Right cardiac atrium (tissue), 5 donors: ENCODE results near the gene ACACB. TPM values are rescaled to one million over a fixed set of nuclear protein-coding genes. Genes with fewer than 3 reads are reported as not detected.

Experiments
- ATAC-seq, 2 donors: fragments of 200-7000 bp; cut with Tn5 transposase; one replicate each; pipeline versions ENCODE4 v1.8.0 to v1.9.1; 2020; ENCODE audit warnings: moderate library complexity in 2 of 2, mild to moderate bottlenecking in 1 of 2
- DNase-seq, 3 donors: peaks; one replicate each; pipeline ENCODE4 v3.0.0-alpha.2; 2020
- H3K27ac ChIP-seq: one replicate; pipeline ENCODE4 v1.5.1; 2013; ENCODE audit warnings: mild to moderate bottlenecking, low read length, control low read depth, moderate library complexity
- H3K27me3 ChIP-seq: one replicate; pipeline ENCODE4 v1.6.1; 2013; ENCODE audit not compliant: control insufficient read depth, insufficient read depth
- H3K4me1 ChIP-seq: one replicate; pipeline ENCODE4 v1.6.1; 2013; ENCODE audit warnings: low read length; ENCODE audit not compliant: control insufficient read depth, insufficient read depth
- H3K4me3 ChIP-seq: one replicate; pipeline ENCODE4 v1.5.1; 2013; ENCODE audit warnings: low read length, control low read depth
- H3K9me3 ChIP-seq: one replicate; pipeline ENCODE4 v1.6.1; 2013; ENCODE audit warnings: low read length; ENCODE audit not compliant: control insufficient read depth
- WGBS: extraction: QIAGEN DNeasy Blood & Tissue Kit; methylation state at CpG from one replicate; pipeline ENCODE4 v1.1.7; 2013; 5-methylcytosine and 5-hydroxymethylcytosine counted together
- intact Hi-C, 4 donors: fragments of 100-400 bp; cut with DNase I; formaldehyde crosslinking; loops; one replicate each; pipeline versions ENCODE4 v1.11.0 to v1.14.0; 2022 to 2023
- polyA plus RNA-seq: library from polyadenylated mRNA; stranded (reverse); fragments of 200-250 nt; gene quantifications from one replicate; pipeline ENCODE4 v1.2.3, GENCODE V29; 2013
- total RNA-seq, 4 donors: library from RNA; stranded (reverse); fragmentation: NEBNext Ultra II Directional; extraction: Animal tissue kit (Norgen Biotek cat#: 25700); gene quantifications; one replicate each; pipeline ENCODE4 v1.2.1, GENCODE V29; 2021
- donor health status: healthy with polysubstance abuse.
- donor health status: DM: no; HTN: yes; CAD: no.
- donor health status: DM: no; HTN: no; CAD: no.
- donor health status: DM: no; HTN: yes; CAD: no; lungs with severe emphysema.
- donor health status: DM: yes; HTN: yes; CAD: no.

Gene ACACB
- total and polyA plus RNA-seq, 5 donors: 87.1 to 128 (median 115) TPM

DNA sequence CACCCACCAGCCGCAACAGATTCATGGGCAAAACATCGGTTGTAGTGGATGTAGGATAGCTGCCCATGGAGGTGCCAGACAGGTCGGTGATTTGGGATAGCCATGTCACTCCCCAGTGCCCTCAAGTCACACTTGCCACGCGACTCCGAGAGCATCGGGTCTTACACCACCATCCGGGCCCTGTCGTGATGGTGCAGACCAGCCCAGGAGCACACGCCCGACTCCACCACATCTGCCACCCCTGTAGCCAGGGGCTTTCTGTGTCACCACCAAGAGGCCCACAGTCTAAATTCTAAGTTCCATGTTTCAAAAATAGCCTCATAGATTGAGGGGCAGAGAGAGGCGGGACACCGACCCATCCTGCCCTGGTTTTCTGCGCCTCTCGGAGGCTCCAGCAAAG, 174.7 kb downstream of the ACACB start:
- Histone ChIP-seq H3K4me3 (no peak overlapping the region), H3K27me3 (no peaks in the 10 kb centered on the region), H3K27ac (no peak overlapping the region), H3K4me1 (no peaks in the 10 kb centered on the region), H3K9me3 (no peaks in the 10 kb centered on the region)
- 46% methylated on average over 15 of the region's 15 CpGs for WGBS
- ATAC-seq: peak; percentile 8 to 11
- intact Hi-C loops: no loop called here
- DNase-seq: no peak

DNA sequence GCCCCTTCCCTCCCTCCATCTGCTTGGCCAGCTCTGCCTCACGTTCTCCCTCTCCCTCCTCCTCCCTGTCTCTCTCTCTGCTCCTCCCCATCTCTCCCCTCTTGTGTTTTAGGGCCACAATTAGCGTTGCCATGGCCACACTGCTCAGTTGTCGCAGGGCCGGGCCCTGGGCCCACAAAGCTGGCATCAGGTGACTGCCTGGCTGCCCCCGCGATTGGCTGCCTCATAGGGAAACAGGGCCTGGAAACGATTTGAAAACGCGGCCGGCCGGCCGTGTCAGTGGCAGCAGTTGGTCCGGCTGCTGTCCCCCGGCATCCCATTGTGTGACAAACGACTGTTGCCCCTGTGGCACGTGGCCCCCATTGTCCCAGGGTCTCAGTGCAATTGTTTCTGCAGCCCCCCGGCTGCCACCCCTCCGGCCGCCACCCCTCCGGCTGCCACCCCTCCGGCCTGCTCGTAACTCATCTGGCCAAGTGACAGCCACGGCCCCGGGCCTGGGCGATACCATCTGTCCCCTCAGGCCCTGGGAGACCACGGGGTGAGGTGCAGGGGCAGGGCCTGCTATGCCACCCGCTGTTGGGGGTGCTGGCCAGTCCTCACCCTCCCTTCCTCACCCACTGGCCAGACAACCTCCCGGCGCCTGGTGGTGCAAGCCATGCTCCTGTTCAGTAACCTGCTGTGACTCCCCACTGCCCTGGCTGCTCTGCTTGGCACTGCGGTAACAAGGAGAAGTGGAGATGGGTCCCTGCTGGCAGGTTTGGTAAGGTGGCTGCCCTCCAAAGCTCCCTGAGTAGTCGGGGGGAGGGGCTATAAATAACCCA, 175.3 kb downstream of the ACACB start:
- Histone ChIP-seq H3K4me1 (no peaks in the 10 kb centered on the region), H3K4me3 (peak overlapping the region; percentile 21), H3K9me3 (no peaks in the 10 kb centered on the region), H3K27me3 (no peaks in the 10 kb centered on the region), H3K27ac (no peak overlapping the region)
- ATAC-seq (peak; percentile 85 to 88), DNase-seq (peak; percentile 67 to 89 (median 87))
- 16% methylated on average over 31 of the region's 31 CpGs for WGBS
- intact Hi-C loops: no loop called here

DNA sequence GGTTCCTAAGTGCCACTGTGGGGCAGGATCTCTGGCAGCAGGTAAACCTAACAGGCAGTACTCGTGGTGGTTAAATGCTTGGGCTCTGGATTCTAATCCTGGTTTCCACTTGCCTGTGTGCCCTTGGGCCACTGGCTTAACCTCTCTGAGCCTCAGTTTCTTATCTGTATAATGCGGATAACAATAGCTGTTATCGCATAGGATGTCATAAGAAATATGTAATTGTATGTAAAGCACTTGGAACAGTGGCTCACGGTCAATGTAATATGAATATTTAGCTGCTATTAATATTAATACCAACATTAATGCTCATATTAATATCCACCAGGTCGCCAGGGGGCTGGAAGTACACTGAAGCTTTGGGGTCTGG, 175.9 kb downstream of the ACACB start:
- no peaks in the 10 kb centered on the region for H3K9me3 ChIP-seq
- no peaks in the 10 kb centered on the region for H3K4me1 ChIP-seq
- H3K4me3 ChIP-seq: no peak overlapping the region
- intact Hi-C loops: no loop called here
- H3K27me3 ChIP-seq: no peaks in the 10 kb centered on the region
- 79% methylated on average over 5 of the region's 5 CpGs for WGBS
- no peak overlapping the region for H3K27ac ChIP-seq
- ATAC-seq: no peak
- no peak for DNase-seq

DNA sequence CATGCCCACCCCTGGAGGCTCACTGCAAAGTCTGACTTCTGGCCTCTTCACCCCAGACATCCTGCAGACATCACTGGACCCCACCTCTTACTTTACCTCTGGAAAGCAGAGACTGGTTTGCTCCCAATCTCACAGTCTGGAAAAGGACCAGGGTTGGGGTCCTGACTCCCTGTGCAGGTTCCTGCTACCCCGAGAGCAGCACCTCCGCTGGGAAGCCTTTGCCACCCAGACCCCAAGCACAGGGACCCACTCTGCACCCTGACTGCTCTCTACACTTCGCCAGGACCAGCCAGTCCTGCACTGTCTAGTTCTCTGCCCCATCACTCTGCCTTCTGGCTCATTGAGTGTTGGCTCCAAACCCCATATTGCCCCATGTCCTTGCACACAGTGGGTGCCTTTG, 176.7 kb downstream of the ACACB start:
- Histone ChIP-seq H3K27ac (no peak overlapping the region), H3K27me3 (no peaks in the 10 kb centered on the region), H3K9me3 (no peaks in the 10 kb centered on the region), H3K4me3 (no peak overlapping the region), H3K4me1 (no peaks in the 10 kb centered on the region)
- no peak for DNase-seq
- WGBS: 77% methylated on average over 3 of the region's 3 CpGs
- no peak for ATAC-seq
- intact Hi-C loops: no loop called here

DNA sequence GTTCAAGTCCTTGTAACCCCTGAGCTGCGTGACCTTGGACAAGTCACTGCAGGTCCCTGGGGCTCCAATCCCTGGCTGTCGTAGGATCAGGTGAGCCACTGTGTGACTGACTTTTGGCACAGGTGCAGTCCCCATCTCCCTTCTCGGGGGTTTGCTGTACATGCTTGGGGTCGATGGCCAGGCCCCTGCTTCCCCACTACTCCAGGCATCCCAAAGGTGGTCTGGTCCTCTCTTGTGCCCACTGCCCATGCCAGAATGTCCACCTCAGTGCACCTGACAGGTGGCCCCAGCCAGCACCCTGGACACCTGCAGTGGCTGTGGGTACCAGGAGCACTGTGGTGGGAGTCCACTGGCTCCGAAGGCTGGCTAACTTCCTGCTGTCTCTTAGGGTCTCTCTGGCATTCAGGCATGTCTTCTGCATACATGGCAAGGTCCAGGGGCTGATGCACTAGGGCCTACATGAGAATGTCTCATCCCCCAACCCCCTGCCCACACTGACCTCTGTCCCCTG, 178.0 kb downstream of the ACACB start:
- Histone ChIP-seq H3K4me1 (no peaks in the 10 kb centered on the region), H3K27ac (no peak overlapping the region), H3K4me3 (no peak overlapping the region), H3K9me3 (no peaks in the 10 kb centered on the region), H3K27me3 (no peaks in the 10 kb centered on the region)
- ATAC-seq (no peak), DNase-seq (no peak)
- intact Hi-C loops: no loop called here
- WGBS: 82% methylated on average over 5 of the region's 5 CpGs

DNA sequence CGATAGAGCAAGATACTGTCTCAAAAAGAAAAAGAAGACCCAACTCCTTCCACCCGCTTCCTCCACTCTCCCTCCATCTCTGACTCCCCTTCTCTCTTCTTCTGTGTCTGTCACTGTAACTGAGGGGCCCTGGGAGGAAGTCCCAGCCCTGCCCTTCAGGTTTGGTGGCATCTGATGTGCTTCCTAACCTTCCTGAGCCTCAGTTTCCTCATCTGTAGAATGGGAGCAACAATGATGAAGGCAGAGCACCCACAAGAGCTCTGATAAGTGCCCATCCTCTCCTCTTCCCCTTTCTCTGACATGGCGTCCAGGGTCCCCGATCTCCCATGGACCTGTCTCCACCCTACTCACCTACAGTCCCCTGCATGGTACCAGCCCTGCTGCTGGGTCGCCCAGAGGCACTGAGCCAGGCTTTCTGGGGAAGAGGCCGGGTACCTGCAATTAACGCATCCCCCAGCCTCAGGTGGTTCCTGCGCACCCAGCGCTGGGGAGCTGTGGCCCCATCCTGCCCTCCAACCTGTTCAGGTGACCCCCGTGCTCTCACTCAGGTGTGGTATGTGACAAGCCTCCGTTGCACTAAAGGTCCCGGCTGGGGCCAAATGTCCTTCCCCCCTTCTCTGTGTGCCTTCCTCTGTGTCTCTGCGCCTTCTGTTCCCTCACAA, 179.5 kb downstream of the ACACB start:
- ATAC-seq: no peak
- Histone ChIP-seq H3K27me3 (no peaks in the 10 kb centered on the region), H3K4me3 (no peak overlapping the region), H3K9me3 (no peaks in the 10 kb centered on the region), H3K27ac (no peak overlapping the region), H3K4me1 (no peaks in the 10 kb centered on the region)
- intact Hi-C loops: no loop called here
- WGBS: 79% methylated on average over 13 of the region's 13 CpGs
- no peak for DNase-seq

DNA sequence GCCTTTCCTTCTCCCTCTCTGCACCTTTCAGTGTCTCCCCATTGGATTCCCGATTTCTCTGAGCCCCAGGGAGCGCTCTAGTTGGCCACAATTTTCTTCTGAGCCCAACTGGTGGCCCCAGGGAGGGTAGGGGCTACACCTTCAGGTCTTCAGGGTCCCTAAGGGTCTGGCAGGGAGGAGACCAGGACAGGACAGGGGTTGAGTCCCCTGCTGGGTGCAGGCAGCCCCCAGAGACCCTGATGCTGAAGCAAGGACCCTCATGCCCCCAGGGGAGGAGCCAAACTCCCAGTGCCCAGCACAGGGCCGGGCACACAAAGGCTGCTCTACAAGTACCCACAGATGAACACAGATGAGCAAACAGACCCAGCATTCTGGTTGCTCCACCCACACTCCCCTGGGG, 180.0 kb downstream of the ACACB start:
- H3K4me1 ChIP-seq: no peaks in the 10 kb centered on the region
- no peaks in the 10 kb centered on the region for H3K27me3 ChIP-seq
- no peak for DNase-seq
- intact Hi-C loops: no loop called here
- no peak overlapping the region for H3K4me3 ChIP-seq
- 81% methylated on average over 3 of the region's 3 CpGs for WGBS
- ATAC-seq: no peak
- no peaks in the 10 kb centered on the region for H3K9me3 ChIP-seq
- H3K27ac ChIP-seq: no peak overlapping the region

DNA sequence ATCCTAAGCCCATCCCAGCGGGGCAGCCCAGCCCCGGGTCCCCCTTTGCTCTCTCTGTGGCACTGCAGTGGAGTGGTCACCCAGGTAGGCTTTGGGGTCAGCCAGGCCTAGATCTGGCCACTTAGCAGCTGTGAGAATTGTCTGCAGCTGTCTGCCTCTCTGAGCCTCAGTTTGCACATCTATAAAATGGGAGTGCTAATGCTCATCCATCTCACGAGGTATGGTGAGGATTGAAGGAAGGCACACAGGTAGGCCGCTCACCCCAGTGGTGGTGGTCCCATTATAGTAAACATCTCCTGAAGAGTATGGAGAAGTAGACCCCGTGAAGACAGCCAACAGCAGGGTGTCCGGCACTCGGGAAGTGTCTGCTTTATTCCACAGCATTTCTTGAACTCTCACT, 183.5 kb downstream of the ACACB start:
- no peaks in the 10 kb centered on the region for H3K27me3 ChIP-seq
- no peaks in the 10 kb centered on the region for H3K9me3 ChIP-seq
- intact Hi-C loops: no loop called here
- H3K4me3 ChIP-seq: no peak overlapping the region
- H3K4me1 ChIP-seq: no peaks in the 10 kb centered on the region
- ATAC-seq (no peak), DNase-seq (no peak)
- H3K27ac ChIP-seq: no peak overlapping the region
- 88% methylated on average over 7 of the region's 7 CpGs for WGBS

DNA sequence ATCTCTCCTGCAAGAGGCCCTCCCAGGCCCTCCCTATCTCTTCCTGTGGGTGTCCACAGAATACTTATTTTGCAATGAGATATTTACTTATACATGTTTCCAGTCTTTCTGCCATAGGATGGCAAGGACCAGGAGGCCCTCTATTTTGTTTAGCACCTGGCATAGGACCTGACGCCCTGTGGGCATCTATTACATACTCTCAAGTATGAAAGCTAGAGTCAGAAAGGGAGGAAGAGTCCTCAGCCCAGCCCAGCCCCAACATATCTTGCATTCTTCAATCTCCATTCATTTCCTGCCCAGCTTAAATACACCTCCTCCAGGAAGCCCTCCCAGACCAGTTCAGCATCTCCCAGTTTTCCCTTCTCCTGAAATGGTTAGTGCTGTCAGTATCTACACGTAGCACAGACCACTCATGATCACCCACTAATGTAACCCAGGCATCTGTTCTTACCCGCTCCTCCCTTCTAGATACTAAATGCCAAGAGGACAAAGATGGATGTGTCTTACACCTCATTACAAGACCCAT, 185.3 kb downstream of the ACACB start:
- WGBS: 77% methylated on average over 3 of the region's 3 CpGs
- Histone ChIP-seq H3K27ac (no peak overlapping the region), H3K27me3 (no peaks in the 10 kb centered on the region), H3K4me3 (no peak overlapping the region), H3K4me1 (no peaks in the 10 kb centered on the region), H3K9me3 (no peaks in the 10 kb centered on the region)
- no peak for DNase-seq
- intact Hi-C loops: no loop called here
- ATAC-seq: no peak

DNA sequence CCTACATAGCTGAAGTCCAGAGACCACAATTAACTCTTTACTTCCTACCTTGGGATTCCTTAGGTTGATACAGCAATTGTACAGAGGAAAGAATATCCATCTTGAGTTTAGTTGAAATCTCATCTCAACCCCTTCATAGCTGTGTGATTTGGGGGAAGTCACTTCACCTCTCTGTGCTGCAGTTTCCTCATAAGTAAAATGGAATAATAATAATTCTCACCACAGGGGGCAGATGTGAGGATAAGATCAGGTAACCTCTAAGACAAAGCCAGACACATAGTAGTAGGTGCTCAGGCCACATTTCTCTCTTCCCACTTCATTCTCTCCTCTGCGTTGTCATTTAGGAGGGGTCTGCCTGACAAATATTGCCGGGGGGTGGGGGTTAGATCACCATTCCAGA, 186.0 kb downstream of the ACACB start:
- Histone ChIP-seq H3K27ac (no peak overlapping the region), H3K4me1 (no peaks in the 10 kb centered on the region), H3K27me3 (no peaks in the 10 kb centered on the region), H3K4me3 (no peak overlapping the region), H3K9me3 (no peaks in the 10 kb centered on the region)
- 79% methylated on average over 2 of the region's 2 CpGs for WGBS
- intact Hi-C loops: no loop called here
- ATAC-seq: no peak
- DNase-seq: no peak

DNA sequence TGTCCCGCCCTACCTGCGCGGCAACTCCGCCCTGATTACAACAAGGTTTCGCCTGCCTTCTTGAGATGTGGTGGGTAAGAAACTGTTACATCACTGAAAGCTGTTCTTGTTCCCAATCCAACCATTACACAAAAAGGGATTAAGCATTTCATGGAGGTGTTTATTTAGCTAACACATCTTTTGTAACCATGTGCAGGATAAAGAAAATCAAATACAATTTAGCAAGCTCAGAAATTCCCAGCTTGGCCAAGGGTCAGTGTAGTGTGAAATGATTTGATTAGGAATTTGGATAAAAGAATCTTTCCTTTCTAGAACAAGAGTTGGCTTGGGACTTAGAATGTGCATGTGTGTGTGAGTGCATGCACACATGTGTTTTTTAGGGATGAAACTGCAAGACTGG, 186.4 kb downstream of the ACACB start:
- H3K4me1 ChIP-seq: no peaks in the 10 kb centered on the region
- WGBS: 87% methylated on average over 5 of the region's 5 CpGs
- H3K9me3 ChIP-seq: no peaks in the 10 kb centered on the region
- ATAC-seq (no peak), DNase-seq (no peak)
- H3K27ac ChIP-seq: no peak overlapping the region
- no peak overlapping the region for H3K4me3 ChIP-seq
- no peaks in the 10 kb centered on the region for H3K27me3 ChIP-seq
- intact Hi-C loops: no loop called here
